NCI-H1417 treated with DMSO at 0.1 percent for 48 hours (cell line): ENCODE results near the gene NPIPA2.
"Not testable (repeated sequence)": the region's sequence is repeated elsewhere in the genome, so short reads cannot be mapped to it uniquely, and the experiment has no call there.

ENCODE experiments used
- DNase-seq: peaks from one replicate; lab custom pipeline; 2025; lab: John Stamatoyannopoulos, UW

Gene NPIPA2

GRCh38 chr16:14742273-14743128, at the start of gene NPIPA2:
Gene NPIPA2, plus strand, starts transcription at chr16:14742533. Its CDS starts 5,533 bp downstream, at chr16:14748066.
- DNase-seq = not testable (repeated sequence)

- not testable (repeated sequence) for DNase-seq
Measured at GRCh38 chr16:14694129-14694528, 48.2 kb upstream of the NPIPA2 start, which contains the start of gene PLA2G10. Gene PLA2G10, minus strand, starts transcription at chr16:14694308. Its CDS starts 79 bp downstream, at chr16:14694229.

GRCh38 chr16:14701859-14702258, 40.5 kb upstream of the NPIPA2 start:
- not testable (repeated sequence) for DNase-seq

GRCh38 chr16:14702672-14703071, 39.7 kb upstream of the NPIPA2 start:
- DNase-seq = not testable (repeated sequence)

GRCh38 chr16:14703156-14704011, 38.9 kb upstream of the NPIPA2 start, which contains the start of gene NPIPA3:
Gene NPIPA3, plus strand, starts transcription at chr16:14703411. Its CDS starts 5,533 bp downstream, at chr16:14708944.
- not testable (repeated sequence) for DNase-seq

- not testable (repeated sequence) for DNase-seq
Measured at GRCh38 chr16:14733233-14733632, 9.1 kb upstream of the NPIPA2 start.

- DNase-seq = not testable (repeated sequence)
Measured at GRCh38 chr16:14740832-14741385, 1.4 kb upstream of the NPIPA2 start.

GRCh38 chr16:14741794-14742193, 539 bp upstream of the NPIPA2 start:
- not testable (repeated sequence) for DNase-seq

GRCh38 chr16:14773654-14774053, 31.3 kb downstream of the NPIPA2 start:
- DNase-seq = not testable (repeated sequence)

GRCh38 chr16:14775624-14776023, 33.3 kb downstream of the NPIPA2 start:
- DNase-seq = not testable (repeated sequence)

- DNase-seq = not testable (repeated sequence)
Measured at GRCh38 chr16:14776763-14777162, 34.4 kb downstream of the NPIPA2 start.

GRCh38 chr16:14779368-14779877, 37.1 kb downstream of the NPIPA2 start:
- not testable (repeated sequence) for DNase-seq

- not testable (repeated sequence) for DNase-seq
Measured at GRCh38 chr16:14786180-14786579, 43.8 kb downstream of the NPIPA2 start.

GRCh38 chr16:14789577-14789976, 47.2 kb downstream of the NPIPA2 start:
- DNase-seq = not testable (repeated sequence)

GRCh38 chr16:14790320-14790956, 48.1 kb downstream of the NPIPA2 start:
- DNase-seq = not testable (repeated sequence)

GRCh38 chr16:14792914-14793313, 50.6 kb downstream of the NPIPA2 start:
- DNase-seq = not testable (repeated sequence)

- DNase-seq = not testable (repeated sequence)
Measured at GRCh38 chr16:14797558-14797957, 55.2 kb downstream of the NPIPA2 start.

GRCh38 chr16:14803577-14803976, 61.2 kb downstream of the NPIPA2 start:
- DNase-seq = not testable (repeated sequence)

GRCh38 chr16:14807184-14807678, 64.9 kb downstream of the NPIPA2 start:
- DNase-seq = not testable (repeated sequence)

- not testable (repeated sequence) for DNase-seq
Measured at GRCh38 chr16:14813890-14814289, 71.6 kb downstream of the NPIPA2 start.
